Left renal cortex interstitium (tissue), 4 donors: ENCODE results near the gene EMC7. TPM values are rescaled to one million over a fixed set of nuclear protein-coding genes. Genes with fewer than 3 reads are reported as not detected.
"Not testable (repeated sequence)": the region's sequence is repeated elsewhere in the genome, so short reads cannot be mapped to it uniquely, and the experiment has no call there.

Experiments used
- DNase-seq, 4 donors: peaks; one replicate each; pipeline ENCODE4 v3.0.0-alpha.2; 2013; ENCODE audit warnings: low read depth in 4 of 4, low spot score in 2 of 4, missing footprints in 1 of 4
- polyA plus RNA-seq, 4 donors: library from polyadenylated mRNA; unstranded; fragments of 120-200 nt; gene quantifications; one replicate each; pipeline ENCODE4 v1.2.1, GENCODE V29; 2013; ENCODE audit not compliant: insufficient read length in 4 of 4

Gene EMC7
- polyA plus RNA-seq, 4 donors = 77.3 to 103 (median 83.4) TPM

GRCh38 chr15:34099914-34100313 is 1.7 kb downstream of the EMC7 start:
- DNase-seq = no peak

GRCh38 chr15:34085746-34086145 is 15.9 kb downstream of the EMC7 start:
- no peak for DNase-seq

- no peak for DNase-seq
These were observed 17.6 kb downstream of the EMC7 start for GRCh38 chr15:34084086-34084485.

DNA sequence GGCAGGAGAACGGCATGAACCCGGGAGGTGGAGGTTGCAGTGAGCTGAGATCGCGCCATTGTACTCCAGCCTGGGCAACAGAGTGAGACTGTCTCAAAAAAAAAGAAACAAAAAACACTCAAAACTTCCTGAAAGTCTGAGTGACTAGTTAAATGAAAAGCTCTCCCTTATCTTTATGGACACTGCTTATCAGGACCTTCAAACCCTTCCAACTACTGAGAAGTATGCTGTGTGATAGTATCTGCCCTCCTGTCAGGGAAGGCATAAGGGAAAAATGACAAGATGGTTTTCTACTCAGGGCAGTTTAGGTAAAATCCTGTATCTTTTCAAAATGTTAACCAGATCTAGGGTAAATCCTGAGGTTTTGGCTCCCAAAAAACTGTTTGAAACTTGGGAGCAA is 21.8 kb downstream of the EMC7 start:
- no peak for DNase-seq

DNA sequence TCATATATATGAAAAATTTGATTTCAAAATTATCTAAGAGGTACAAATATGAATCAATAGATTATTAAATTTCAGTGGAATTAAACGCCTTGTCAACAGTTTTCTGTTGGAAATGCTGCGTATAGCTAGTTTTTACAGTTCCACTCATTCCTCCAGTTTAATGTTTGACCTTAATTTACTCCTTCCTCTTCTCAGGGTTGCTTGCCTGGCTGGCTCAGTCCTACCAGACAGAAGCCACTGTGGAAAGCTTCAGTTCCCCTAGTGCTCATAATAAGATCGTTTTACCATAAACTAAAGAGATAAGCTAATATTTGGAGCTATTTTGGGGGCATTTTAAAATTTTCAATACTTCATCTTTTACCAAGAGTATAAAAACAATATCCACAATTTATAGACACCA is 22.8 kb downstream of the EMC7 start:
- no peak for DNase-seq

DNA sequence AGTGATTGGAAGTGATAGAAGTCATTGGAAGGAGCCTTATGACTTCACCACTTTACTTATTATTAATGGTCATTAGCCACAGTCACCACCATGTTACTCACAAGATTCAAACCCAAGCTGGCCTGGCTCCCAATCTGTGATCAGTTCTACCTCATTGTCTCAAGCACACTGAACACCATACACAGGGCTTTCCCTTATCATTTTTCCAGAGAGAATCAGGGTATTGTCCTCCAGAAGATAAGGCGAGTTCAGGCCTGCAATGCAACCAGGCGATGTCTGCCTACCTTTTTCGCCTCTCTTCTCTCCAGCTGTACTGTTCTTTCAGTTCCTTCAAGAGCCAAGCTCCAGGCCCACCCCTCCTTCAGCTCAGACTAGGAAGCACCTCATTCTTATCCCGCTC is 24.9 kb downstream of the EMC7 start:
- no peak for DNase-seq

DNA sequence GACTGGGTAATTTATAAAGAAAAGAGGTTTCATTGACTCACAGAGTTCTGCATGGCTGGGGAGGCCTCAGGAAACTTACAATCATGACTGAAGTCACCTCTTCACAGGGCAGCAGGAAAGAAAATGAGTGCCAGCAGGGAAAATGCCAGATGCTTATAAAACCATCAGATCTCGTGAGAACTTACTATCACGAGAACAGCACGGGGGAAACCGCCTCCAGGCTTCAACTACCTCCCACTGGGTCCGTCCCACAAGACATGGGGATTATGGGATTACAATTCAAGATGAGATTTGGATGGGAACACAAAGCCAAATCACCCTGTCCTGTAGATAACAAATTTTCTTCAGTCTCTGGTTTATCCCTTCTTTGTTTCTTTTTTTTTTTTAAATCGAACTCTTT is 31.7 kb downstream of the EMC7 start:
- DNase-seq = no peak

DNA sequence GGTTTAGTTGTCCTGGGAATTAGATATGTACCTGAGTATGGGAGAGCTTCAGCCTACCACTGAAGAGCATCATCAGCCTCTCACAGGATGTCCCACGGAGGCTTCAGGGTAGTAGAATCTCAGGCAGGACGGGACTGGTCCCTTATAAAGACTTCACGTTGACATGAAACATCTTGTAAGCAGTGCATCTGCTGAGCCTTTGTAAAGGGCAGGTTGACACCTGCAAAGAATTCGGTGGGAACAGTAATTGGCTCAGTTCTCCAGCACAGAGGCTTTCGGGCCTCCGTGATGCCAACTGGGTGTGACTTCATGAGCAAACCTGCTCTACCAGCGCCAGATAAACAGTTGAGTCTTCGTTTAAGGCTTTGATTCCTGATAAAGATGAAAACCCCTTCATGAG is 35.7 kb downstream of the EMC7 start:
- DNase-seq = no peak

DNA sequence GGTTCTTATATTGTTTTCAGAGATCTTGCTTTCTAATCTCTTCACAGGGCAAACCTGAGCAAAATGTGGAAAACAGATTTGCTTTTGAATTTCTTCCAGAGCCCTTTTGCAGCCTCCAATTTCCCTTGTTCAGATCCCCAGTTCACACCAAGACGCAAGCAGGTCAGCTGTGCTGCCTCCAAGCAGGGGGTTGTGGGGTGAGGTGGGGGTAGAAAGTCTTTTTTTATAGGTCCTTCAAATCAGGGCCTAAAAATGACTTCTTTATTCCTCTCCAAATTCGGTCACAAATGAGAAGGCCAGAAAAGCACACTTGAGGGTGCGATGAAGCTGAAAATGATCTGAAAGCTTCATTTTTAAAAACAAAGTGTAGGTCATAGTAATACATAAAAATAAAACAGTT is 36.4 kb downstream of the EMC7 start:
- no peak for DNase-seq

- no peak for DNase-seq
These were observed 37.2 kb downstream of the EMC7 start for GRCh38 chr15:34064438-34064837.

DNA sequence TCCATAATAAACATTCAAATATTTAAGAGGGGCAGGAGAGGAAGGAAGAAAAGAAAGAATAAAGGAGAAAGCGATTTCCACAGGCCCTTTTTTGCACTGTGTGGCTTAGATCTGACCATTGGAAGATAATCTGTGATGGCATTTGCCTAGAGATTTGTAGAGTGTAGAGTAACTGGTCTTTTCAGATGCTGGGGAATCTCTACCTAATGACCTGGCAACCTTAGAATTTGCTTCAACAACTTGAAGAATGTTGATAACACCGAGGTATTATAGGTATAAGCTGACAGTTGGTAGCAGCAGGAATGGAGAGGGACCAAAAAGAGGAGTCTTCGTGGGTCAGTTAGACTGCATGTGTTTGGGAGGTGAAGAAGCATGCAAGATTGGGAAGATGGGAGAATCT is 41.7 kb downstream of the EMC7 start:
- no peak for DNase-seq

DNA sequence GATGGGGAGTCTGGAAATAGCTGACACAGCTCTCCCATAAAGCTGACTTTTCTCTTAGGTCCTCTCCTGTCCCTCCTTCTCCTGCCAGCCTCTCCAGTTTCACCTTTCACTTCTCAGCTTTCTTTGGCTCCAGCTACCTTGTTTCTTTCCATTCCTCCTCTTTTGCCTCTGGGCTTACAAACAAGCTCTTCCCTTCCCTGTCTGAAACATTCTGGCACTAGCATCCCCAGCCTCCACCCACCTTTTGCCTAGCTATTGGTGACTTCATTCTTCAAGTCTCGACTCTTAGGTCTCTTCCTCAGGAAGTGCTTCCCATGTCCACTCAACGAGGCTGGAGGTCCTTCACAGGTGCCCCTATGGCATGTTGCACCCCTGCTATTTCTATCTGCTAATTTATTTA is 42.2 kb downstream of the EMC7 start:
- no peak for DNase-seq

GRCh38 chr15:34056911-34057310 is 44.8 kb downstream of the EMC7 start:
- DNase-seq = no peak

GRCh38 chr15:34055868-34056595 is 45.6 kb downstream of the EMC7 start:
- no peak for DNase-seq

DNA sequence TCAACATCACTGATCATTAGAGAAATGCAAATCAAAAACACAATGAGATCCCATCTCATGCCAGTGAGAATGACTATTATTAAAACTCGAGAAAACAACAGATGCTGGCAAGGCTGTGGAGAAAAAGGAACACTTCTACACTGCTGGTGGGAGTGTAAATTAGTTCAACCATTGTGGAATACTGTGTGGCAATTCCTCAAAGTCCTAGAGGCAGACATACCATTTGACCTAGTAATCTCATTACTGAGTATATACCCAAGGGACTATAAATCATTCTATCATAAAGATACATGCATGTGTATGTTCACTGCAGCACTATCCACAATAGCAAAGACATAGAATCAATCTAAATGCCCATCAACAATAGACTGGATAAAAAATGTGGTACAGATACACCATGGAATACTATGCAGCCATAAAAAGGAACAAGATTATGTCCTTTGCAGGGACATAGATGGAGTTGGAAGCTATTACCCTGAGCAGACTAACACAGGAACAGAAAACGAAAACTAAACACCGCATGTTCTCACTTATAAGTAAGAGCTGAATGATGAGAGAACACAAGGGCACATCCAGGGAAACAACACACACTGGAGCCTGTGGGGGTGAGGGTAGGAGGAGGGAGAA is 47.5 kb downstream of the EMC7 start:
- DNase-seq = no peak

DNA sequence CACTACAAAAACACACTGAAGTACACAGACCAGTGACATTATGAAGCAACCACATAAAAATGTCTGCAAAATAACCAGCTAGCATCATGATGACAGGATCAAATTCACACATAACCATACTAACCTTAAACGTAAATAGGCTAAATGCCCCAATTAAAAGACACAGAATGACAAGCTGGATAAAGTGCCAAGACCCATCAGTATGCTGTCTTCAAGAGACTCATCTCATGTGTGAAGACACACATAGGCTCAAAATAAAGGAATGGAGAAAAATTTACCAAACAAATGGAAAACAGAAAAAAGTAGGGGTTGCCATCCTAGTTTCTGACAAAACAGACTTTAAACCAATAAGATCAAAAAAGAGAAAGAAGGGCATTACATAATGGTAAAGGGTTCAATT is 51.3 kb downstream of the EMC7 start:
- not testable (repeated sequence) for DNase-seq

- no peak for DNase-seq
These were observed 52.5 kb downstream of the EMC7 start for GRCh38 chr15:34049112-34049511.

DNA sequence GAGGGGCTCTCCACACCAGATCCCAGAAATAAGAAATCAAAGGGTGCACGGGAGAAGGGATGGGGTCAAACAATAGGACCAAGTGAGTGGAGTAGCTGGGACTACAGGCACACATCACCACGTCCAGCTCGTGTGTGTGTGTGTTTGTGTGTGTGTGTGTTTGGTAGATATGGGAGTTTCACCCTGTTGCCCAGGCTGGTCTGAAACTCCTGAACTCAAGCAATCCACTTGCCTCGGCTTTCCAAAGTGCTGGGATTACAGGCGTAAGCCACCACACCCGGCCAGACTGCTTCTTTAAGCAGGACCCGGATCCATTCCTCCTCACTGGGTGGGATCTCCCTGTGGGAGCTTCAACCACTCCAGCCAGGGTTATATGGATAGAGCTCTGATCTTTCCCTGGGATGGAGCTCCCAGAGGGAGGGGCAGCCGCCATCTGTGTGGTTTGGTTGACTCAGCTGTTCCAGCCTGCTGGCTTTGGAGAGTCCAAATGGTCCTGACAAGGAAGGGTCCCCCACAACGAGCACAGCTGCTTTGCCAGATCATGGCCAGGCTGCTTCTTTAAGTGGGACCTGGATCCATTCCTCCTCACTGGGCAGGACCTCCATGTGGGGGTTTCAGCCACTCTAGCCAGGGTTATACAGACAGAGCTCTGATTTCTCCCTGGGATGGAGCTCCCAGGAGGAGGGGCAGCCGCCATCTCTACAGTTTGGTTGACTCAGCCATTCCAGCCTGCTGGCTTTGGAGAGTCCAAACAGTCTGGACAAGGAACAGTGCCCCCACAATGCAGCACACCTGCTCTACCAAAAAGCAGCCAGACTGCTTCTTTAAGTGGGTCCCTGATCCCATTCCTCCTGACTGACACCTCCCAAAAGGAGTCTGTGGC is 53.5 kb downstream of the EMC7 start:
- no peak for DNase-seq

- no peak for DNase-seq
These were observed 55.1 kb downstream of the EMC7 start for GRCh38 chr15:34046471-34047145.

DNA sequence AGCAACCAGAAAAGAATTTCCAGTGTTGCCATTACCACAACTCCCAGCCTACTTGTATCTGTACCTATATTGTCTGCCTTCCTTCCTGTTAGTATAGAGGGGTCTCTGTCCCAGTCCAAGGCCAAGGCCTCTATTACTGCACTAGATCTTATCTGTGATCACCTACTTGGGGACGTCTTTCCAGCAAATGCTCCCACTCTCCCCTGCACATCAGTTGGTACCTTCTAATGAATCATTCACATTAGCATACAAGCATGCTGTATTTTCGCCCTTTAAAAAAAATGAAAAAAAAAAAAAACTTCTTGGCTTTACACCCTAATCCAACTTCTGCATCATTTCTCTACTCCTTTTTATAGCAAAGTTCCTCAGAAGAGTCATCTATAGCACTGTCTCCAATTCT is 57.8 kb downstream of the EMC7 start:
- no peak for DNase-seq

DNA sequence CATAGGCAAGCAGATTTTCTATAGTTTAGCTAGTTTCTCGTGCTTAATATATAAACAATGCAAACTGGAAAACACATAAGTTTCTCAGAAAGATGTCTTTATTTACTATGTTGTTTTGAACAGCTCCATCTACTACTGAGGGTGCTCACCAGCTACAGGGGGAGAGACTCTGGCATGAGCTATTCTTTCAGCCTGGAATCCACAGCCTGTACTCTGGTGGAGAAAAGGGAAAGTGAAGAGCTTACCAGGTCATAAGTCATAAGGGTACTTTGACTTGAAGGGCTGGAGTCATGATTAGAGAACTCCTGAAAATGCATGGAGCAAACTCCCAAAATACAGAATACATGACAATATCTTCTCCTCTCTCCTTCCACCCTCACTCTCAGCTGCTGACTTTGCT is 58.3 kb downstream of the EMC7 start:
- no peak for DNase-seq
